H9 (cell line): ENCODE measurements around the gene RGS3. TPM values are rescaled to one million over a fixed set of nuclear protein-coding genes. Genes with fewer than 3 reads are reported as not detected.

ENCODE experiments used
- DNase-seq: peaks from one replicate; pipeline ENCODE4 v3.0.0-alpha.2; 2017
- H2AFZ ChIP-seq: one replicate; pipeline ENCODE4 v1.6.1; 2013; ENCODE audit warnings: mild to moderate bottlenecking, low read length, control low read depth, moderate library complexity
- H2AK5ac ChIP-seq: 2 replicates; pipeline ENCODE4 v1.6.1; 2013; ENCODE audit warnings: low read length, control low read depth, mixed read lengths; ENCODE audit not compliant: insufficient read length
- H2BK120ac ChIP-seq: one replicate; pipeline ENCODE4 v1.6.1; 2013; ENCODE audit warnings: low read depth, mild to moderate bottlenecking, low read length, control low read depth, inconsistent platforms; ENCODE audit not compliant: poor library complexity, severe bottlenecking
- H2BK12ac ChIP-seq: 2 replicates; pipeline ENCODE4 v1.6.1; 2013; ENCODE audit warnings: low read length, control low read depth, mixed read lengths, low read depth; ENCODE audit not compliant: insufficient read length
- H2BK15ac ChIP-seq: 2 replicates; pipeline ENCODE4 v1.6.1; 2013; ENCODE audit warnings: low read depth, low read length, control low read depth
- H2BK20ac ChIP-seq: one replicate; pipeline ENCODE4 v1.6.1; 2013; ENCODE audit warnings: low read depth, mild to moderate bottlenecking, low read length, control low read depth, inconsistent platforms; ENCODE audit not compliant: poor library complexity, severe bottlenecking
- H2BK5ac ChIP-seq: 2 replicates; pipeline ENCODE4 v1.6.1; 2013; ENCODE audit warnings: low read length, control low read depth, mixed read lengths; ENCODE audit not compliant: insufficient read length
- H3K14ac ChIP-seq: 2 replicates; pipeline ENCODE4 v1.6.1; 2013; ENCODE audit warnings: low read length, control low read depth; ENCODE audit not compliant: insufficient read depth
- H3K18ac ChIP-seq: 2 replicates; pipeline ENCODE4 v1.6.1; 2013; ENCODE audit warnings: low read depth, mild to moderate bottlenecking, mixed read lengths, low read length, control low read depth; ENCODE audit not compliant: insufficient read length
- H3K23ac ChIP-seq: 2 replicates; pipeline ENCODE4 v1.6.1; 2013; ENCODE audit warnings: low read length, control low read depth, mixed read lengths, low read depth; ENCODE audit not compliant: insufficient read length
- H3K23me2 ChIP-seq: 2 replicates; pipeline ENCODE4 v1.6.1; 2013; ENCODE audit warnings: low read depth, mild to moderate bottlenecking, mixed read lengths, low read length, control low read depth; ENCODE audit not compliant: insufficient read length, poor library complexity, severe bottlenecking
- H3K27ac ChIP-seq: 2 replicates; pipeline ENCODE4 v1.5.1; 2013; ENCODE audit warnings: low read length, control low read depth, mixed read lengths, low read depth; ENCODE audit not compliant: insufficient read length
- H3K27me3 ChIP-seq: 2 replicates; pipeline ENCODE4 v1.6.1; 2013; ENCODE audit warnings: low read length, control low read depth, inconsistent platforms; ENCODE audit not compliant: insufficient read depth
- H3K4ac ChIP-seq: 2 replicates; pipeline ENCODE4 v1.6.1; 2013; ENCODE audit warnings: low read depth, mild to moderate bottlenecking, control low read depth, inconsistent platforms, low read length, moderate library complexity
- H3K4me1 ChIP-seq: 2 replicates; pipeline ENCODE4 v1.6.1; 2013; ENCODE audit warnings: low read length, control low read depth, inconsistent platforms; ENCODE audit not compliant: insufficient read depth
- H3K4me2 ChIP-seq: 2 replicates; pipeline ENCODE4 v1.6.1; 2013; ENCODE audit warnings: low read length, control low read depth, mixed read lengths; ENCODE audit not compliant: insufficient read length, insufficient read depth
- H3K56ac ChIP-seq: 2 replicates; pipeline ENCODE4 v1.6.1; 2013; ENCODE audit warnings: low read depth, mild to moderate bottlenecking, mixed read lengths, low read length, control low read depth; ENCODE audit not compliant: insufficient read length
- H3K79me1 ChIP-seq: 2 replicates; pipeline ENCODE4 v1.6.1; 2013; ENCODE audit warnings: low read depth, mild to moderate bottlenecking, moderate library complexity, low read length, control low read depth, inconsistent platforms; ENCODE audit not compliant: insufficient read depth, poor library complexity, severe bottlenecking
- H3K79me2 ChIP-seq: 2 replicates; pipeline ENCODE4 v1.6.1; 2013; ENCODE audit warnings: low read length, control low read depth, inconsistent platforms; ENCODE audit not compliant: insufficient read depth
- H3K9ac ChIP-seq: 2 replicates; pipeline ENCODE4 v1.6.1; 2013; ENCODE audit warnings: low read length, control low read depth, mixed read lengths; ENCODE audit not compliant: insufficient read length; ENCODE audit errors: extremely low read depth
- H3K9me3 ChIP-seq: one replicate; pipeline ENCODE4 v1.6.1; 2013; ENCODE audit warnings: low read depth, low read length, inconsistent platforms; ENCODE audit not compliant: control insufficient read depth
- H3T11ph ChIP-seq: one replicate; pipeline ENCODE4 v1.6.1; 2013; ENCODE audit warnings: mild to moderate bottlenecking, low read length, control low read depth, inconsistent platforms
- H4K20me1 ChIP-seq: one replicate; pipeline ENCODE4 v1.6.1; 2013; ENCODE audit not compliant: control insufficient read depth, insufficient read length, insufficient read depth
- H4K5ac ChIP-seq: 2 replicates; pipeline ENCODE4 v1.6.1; 2013; ENCODE audit warnings: low read depth, mild to moderate bottlenecking, mixed read lengths, low read length, control low read depth; ENCODE audit not compliant: insufficient read length
- H4K8ac ChIP-seq: replicated peaks from 2 replicates; pipeline ENCODE4 v1.6.1; 2013; ENCODE audit warnings: low read length, control low read depth, mixed read lengths, low read depth; ENCODE audit not compliant: insufficient read length
- H4K91ac ChIP-seq: 2 replicates; pipeline ENCODE4 v1.6.1; 2013; ENCODE audit warnings: low read depth, mild to moderate bottlenecking, moderate library complexity, mixed read lengths, low read length, control low read depth; ENCODE audit not compliant: insufficient read length
- H3K27ac Mint-ChIP-seq, 3 experiments: 2 replicates in 2 of 3; 3 replicates in 1 of 3; pipeline ENCODE4 v1.8.0; 2020 to 2021; ENCODE audit warnings: mixed read lengths in 3 of 3, mild to moderate bottlenecking in 1 of 3, moderate library complexity in 1 of 3
- H3K27me3 Mint-ChIP-seq: 2 replicates; pipeline ENCODE4 v1.8.0; 2021; ENCODE audit warnings: low read depth, mild to moderate bottlenecking, moderate library complexity, mixed read lengths
- H3K36me3 Mint-ChIP-seq, 3 experiments: 2 replicates in 2 of 3; 3 replicates in 1 of 3; pipeline ENCODE4 v1.8.0; 2020 to 2021; ENCODE audit warnings: low read depth in 3 of 3, mixed read lengths in 3 of 3; ENCODE audit not compliant: insufficient read depth in 1 of 3
- H3K4me1 Mint-ChIP-seq, 2 experiments: 2 replicates each; pipeline ENCODE4 v1.8.0; 2020; ENCODE audit warnings: mixed read lengths in 2 of 2
- H3K4me3 Mint-ChIP-seq, 2 experiments: 2 replicates in 1 of 2; 3 replicates in 1 of 2; pipeline ENCODE4 v1.8.0; 2020 to 2021; ENCODE audit warnings: mild to moderate bottlenecking in 2 of 2, mixed read lengths in 2 of 2, moderate library complexity in 1 of 2
- H3K9me3 Mint-ChIP-seq, 2 experiments: 2 replicates in 1 of 2; 3 replicates in 1 of 2; pipeline ENCODE4 v1.8.0; 2020; ENCODE audit warnings: mild to moderate bottlenecking in 2 of 2, mixed read lengths in 2 of 2, moderate library complexity in 1 of 2
- CTCF ChIP-seq: fragments of 200-600 bp; sonication (generic); conservative IDR thresholded peaks from 3 replicates; pipeline ENCODE4 v1.8.0; 2021; ENCODE audit warnings: antibody characterized with exemption, mild to moderate bottlenecking
- WGBS: extraction: QIAGEN DNeasy Blood & Tissue Kit; methylation state at CpG from one replicate; pipeline ENCODE4 v1.1.7; 2013; ENCODE audit warnings: missing lambda C conversion rate, low lambda C conversion rate, mixed read lengths; ENCODE audit not compliant: insufficient read length; ENCODE audit errors: extremely low coverage; 5-methylcytosine and 5-hydroxymethylcytosine counted together
- long read RNA-seq: library from polyadenylated mRNA; unstranded; transcript quantifications from one replicate; pipeline ENCODE4 v2.0.0, GENCODE V29; 2020
- total RNA-seq: library from RNA; stranded (reverse); gene quantifications from 2 replicates; pipeline ENCODE4 v1.2.1, GENCODE V29; 2021

The RGS3 gene
- 12.1 and 13.9 TPM in 2 replicates for total RNA-seq
- long read RNA-seq, transcript RGS3-211 (5 exons, 2,155 nt) = major isoform, 29 of 51 reads
- long read RNA-seq, partial matches to known transcripts = 7 of 51 reads
- long read RNA-seq, other reads (novel, unspliced or antisense) = 15 of 51 reads

- H3K9ac ChIP-seq = peak within 1 kb of the TSS; percentile 37
- H3K4me2 ChIP-seq = peak within 1 kb of the TSS; percentile 76
- H2BK20ac ChIP-seq = no peak within 1 kb of the TSS
- H3K9me3 Mint-ChIP-seq = no peaks in the 10 kb centered on the region; a peak in 1 of 5 replicates
- H3K56ac ChIP-seq = no peak within 1 kb of the TSS
- H2BK15ac ChIP-seq = no peak within 1 kb of the TSS
- H4K8ac ChIP-seq = no peak within 1 kb of the TSS
- H2AFZ ChIP-seq = no peak within 1 kb of the TSS
- peak within 1 kb of the TSS; percentile 66 to 79 for H3K4me3 Mint-ChIP-seq
- H3K23ac ChIP-seq = no peak within 1 kb of the TSS
- no peak for TF ChIP-seq CTCF
- no peak within 1 kb of the TSS for H3K4ac ChIP-seq
- H3K4me1 Mint-ChIP-seq = peaks cover 25 to 27% of the 10 kb centered on the region in 2 experiments
- no peaks in the 10 kb centered on the region for H3K9me3 ChIP-seq
- H3K79me1 ChIP-seq = no peaks in the 10 kb centered on the region
- H3K27ac ChIP-seq = no peak within 1 kb of the TSS
- no peaks in the 10 kb centered on the region for H3K36me3 Mint-ChIP-seq
- no peak within 1 kb of the TSS for H4K91ac ChIP-seq
- H2BK5ac ChIP-seq = no peak within 1 kb of the TSS
- H3K18ac ChIP-seq = peak within 1 kb of the TSS; percentile 59
- H3T11ph ChIP-seq = no peak within 1 kb of the TSS
- H3K27ac Mint-ChIP-seq = no peak within 1 kb of the TSS
- H2AK5ac ChIP-seq = no peak within 1 kb of the TSS
- peak within 1 kb of the TSS; percentile 66 for H3K14ac ChIP-seq
- H3K23me2 ChIP-seq = peaks cover 9% of the 10 kb centered on the region
- H2BK120ac ChIP-seq = no peak within 1 kb of the TSS
- no peak within 1 kb of the TSS for H4K5ac ChIP-seq
- DNase-seq = peak; percentile 89
- H4K20me1 ChIP-seq = no peaks in the 10 kb centered on the region
- no peaks in the 10 kb centered on the region for H3K79me2 ChIP-seq
- H2BK12ac ChIP-seq = no peak within 1 kb of the TSS
- WGBS = no CpG with 5 or more reads among the region's 55 CpGs
- peaks cover 35% of the 10 kb centered on the region for H3K27me3 Mint-ChIP-seq
- peaks cover 13% of the 10 kb centered on the region; the same call in 1 of the 2 replicates for H3K27me3 ChIP-seq
- H3K4me1 ChIP-seq = peaks cover 6% of the 10 kb centered on the region; the same call in 1 of the 2 replicates
These were observed at the start of gene RGS3 for GRCh38 chr9:113463418-113464285. RGS3 (plus strand) TSS chr9:113463727; CDS start chr9:113463803, 76 bp downstream.
